ENCODE data around the gene UBE2A.

UBE2A gene

GRCh38 chrX:119607018-119607389 lies 32.6 kb downstream of the UBE2A start:
- Histone ChIP-seq H3K9me3 (ENCODE audit: insufficient read depth, low read depth, low read length) (no peaks in the 10 kb centered on the region), H4K20me1 (ENCODE audit: insufficient read depth, low read length, poor library complexity, severe bottlenecking) (peaks cover 24% of the 10 kb centered on the region), H3F3A (ENCODE audit: low read depth) (no peaks in the 10 kb centered on the region), H3K9me2 (replicated peaks; ENCODE audit: low read depth, low read length) (no peaks in the 10 kb centered on the region), H2AFZ (ENCODE audit: low read length) (peak overlapping the region; percentile 90), H3K27me3 (ENCODE audit: insufficient read depth, low read length, poor library complexity, severe bottlenecking) (no peaks in the 10 kb centered on the region), H3K9ac (ENCODE audit: low read depth, low read length, poor library complexity, severe bottlenecking) (peak overlapping the region; percentile 84), H3K4me1 (ENCODE audit: insufficient read depth, low read length, poor library complexity, severe bottlenecking) (peaks cover 15% of the 10 kb centered on the region), H3K36me3 (ENCODE audit: insufficient read depth, low read length) (no peaks in the 10 kb centered on the region), H3K79me2 (ENCODE audit: insufficient read depth, low read length) (peaks cover 40% of the 10 kb centered on the region), H3K4me3 (ENCODE audit: low read length, poor library complexity, severe bottlenecking) (peak overlapping the region; percentile 90), H3K4me2 (ENCODE audit: low read depth, low read length, poor library complexity, severe bottlenecking) (peak overlapping the region; percentile 85)
- TF ChIP-seq EZH2phosphoT487 (IDR thresholded peaks at IDR 0.05; ENCODE audit: borderline replicate concordance) (no peak), CTCF (conservative IDR thresholded peaks at IDR 0.05; ENCODE audit: low read length) (no peak)

- H3K4me1 ChIP-seq (ENCODE audit: insufficient read depth, low read length, poor library complexity, severe bottlenecking) = no peaks in the 10 kb centered on the region
- no peak overlapping the region for H3K4me2 ChIP-seq (ENCODE audit: low read depth, low read length, poor library complexity, severe bottlenecking)
- no peaks in the 10 kb centered on the region for H3K9me2 ChIP-seq (replicated peaks; ENCODE audit: low read depth, low read length)
- no peaks in the 10 kb centered on the region for H3F3A ChIP-seq (ENCODE audit: low read depth)
- no peaks in the 10 kb centered on the region for H3K27me3 ChIP-seq (ENCODE audit: insufficient read depth, low read length, poor library complexity, severe bottlenecking)
- no peak overlapping the region for H2AFZ ChIP-seq (ENCODE audit: low read length)
- TF ChIP-seq EZH2phosphoT487 (IDR thresholded peaks at IDR 0.05; ENCODE audit: borderline replicate concordance) = no peak
- no peak for TF ChIP-seq CTCF (conservative IDR thresholded peaks at IDR 0.05; ENCODE audit: low read length)
- H3K4me3 ChIP-seq (ENCODE audit: low read length, poor library complexity, severe bottlenecking) = no peak overlapping the region
- peaks cover 16% of the 10 kb centered on the region; the same call in 1 of the 2 replicates for H3K36me3 ChIP-seq (ENCODE audit: insufficient read depth, low read length)
- H3K9me3 ChIP-seq (ENCODE audit: insufficient read depth, low read depth, low read length) = no peaks in the 10 kb centered on the region
- no peak overlapping the region for H3K9ac ChIP-seq (ENCODE audit: low read depth, low read length, poor library complexity, severe bottlenecking)
- H3K79me2 ChIP-seq (ENCODE audit: insufficient read depth, low read length) = no peaks in the 10 kb centered on the region
- no peaks in the 10 kb centered on the region for H4K20me1 ChIP-seq (ENCODE audit: insufficient read depth, low read length, poor library complexity, severe bottlenecking)
Observed at GRCh38 chrX:119614776-119615175, 40.4 kb downstream of the UBE2A start.

GRCh38 chrX:119617517-119618164 lies 43.3 kb downstream of the UBE2A start:
- H2AFZ ChIP-seq (ENCODE audit: low read length) = no peak overlapping the region
- H3K4me1 ChIP-seq (ENCODE audit: insufficient read depth, low read length, poor library complexity, severe bottlenecking) = no peaks in the 10 kb centered on the region
- H3K27me3 ChIP-seq (ENCODE audit: insufficient read depth, low read length, poor library complexity, severe bottlenecking) = no peaks in the 10 kb centered on the region
- H3K9me2 ChIP-seq (replicated peaks; ENCODE audit: low read depth, low read length) = no peaks in the 10 kb centered on the region
- H3K36me3 ChIP-seq (ENCODE audit: insufficient read depth, low read length) = peaks cover 29% of the 10 kb centered on the region; the same call in 1 of the 2 replicates
- H4K20me1 ChIP-seq (ENCODE audit: insufficient read depth, low read length, poor library complexity, severe bottlenecking) = no peaks in the 10 kb centered on the region
- no peaks in the 10 kb centered on the region for H3F3A ChIP-seq (ENCODE audit: low read depth)
- TF ChIP-seq CTCF (conservative IDR thresholded peaks at IDR 0.05; ENCODE audit: low read length) = no peak
- H3K4me2 ChIP-seq (ENCODE audit: low read depth, low read length, poor library complexity, severe bottlenecking) = no peak overlapping the region
- no peaks in the 10 kb centered on the region for H3K9me3 ChIP-seq (ENCODE audit: insufficient read depth, low read depth, low read length)
- no peak overlapping the region for H3K4me3 ChIP-seq (ENCODE audit: low read length, poor library complexity, severe bottlenecking)
- H3K79me2 ChIP-seq (ENCODE audit: insufficient read depth, low read length) = no peaks in the 10 kb centered on the region
- H3K9ac ChIP-seq (ENCODE audit: low read depth, low read length, poor library complexity, severe bottlenecking) = no peak overlapping the region
